Tibial nerve (tissue), 3 donors: ENCODE measurements around the gene PLEKHG5.
A peak's percentile ranks its signal among the peaks of the same experiment; 100 is the strongest.

Experiments
- POLR2A ChIP-seq, 2 donors: fragments of 450-650 bp; IDR thresholded peaks; one replicate each; pipeline ENCODE4 v1.6.1; 2017; ENCODE audit warnings: antibody characterized with exemption in 2 of 2, mild to moderate bottlenecking in 2 of 2, moderate library complexity in 2 of 2
- TF ChIP-seq, protein P1 (sequence below), 5 experiments: fragments of 200-600 bp in 3 of 5; fragments of 450-650 bp in 2 of 5; sonication (generic) in 3 of 5; IDR thresholded peaks; one replicate each; pipeline ENCODE4 v1.5.1; 2016 to 2019; ENCODE audit warnings: antibody characterized with exemption in 5 of 5, mild to moderate bottlenecking in 3 of 5, moderate library complexity in 2 of 5

DNA sequence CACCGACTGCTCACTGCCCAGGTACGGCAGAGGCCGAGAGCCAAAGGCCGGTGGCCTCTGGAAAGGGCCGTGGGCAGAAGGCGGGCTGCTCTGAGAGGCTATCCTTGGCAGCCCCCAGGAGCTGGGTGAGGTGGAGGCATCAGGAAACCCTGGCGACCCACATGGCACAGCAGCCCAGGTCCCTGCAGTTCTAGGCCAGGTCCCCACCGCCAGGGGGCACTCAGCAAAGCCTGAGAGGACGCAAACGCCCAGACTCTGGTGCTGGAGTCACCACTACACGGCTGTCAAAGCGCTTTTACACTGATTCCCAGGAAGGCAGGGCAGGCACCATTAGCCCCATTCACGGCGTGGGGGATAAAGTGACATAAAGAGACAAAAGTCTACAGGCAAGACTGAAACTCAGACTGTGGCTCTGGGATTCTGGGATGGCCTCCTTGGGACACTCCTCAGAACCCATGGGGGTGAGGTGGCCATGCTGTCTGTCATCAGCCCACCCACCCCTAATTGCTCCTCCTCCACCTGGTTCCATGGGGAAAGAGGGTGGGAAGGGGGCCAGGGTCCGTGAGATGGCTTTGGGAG lies 4.9 kb downstream of the PLEKHG5 start:
- TF ChIP-seq, protein P1, sequence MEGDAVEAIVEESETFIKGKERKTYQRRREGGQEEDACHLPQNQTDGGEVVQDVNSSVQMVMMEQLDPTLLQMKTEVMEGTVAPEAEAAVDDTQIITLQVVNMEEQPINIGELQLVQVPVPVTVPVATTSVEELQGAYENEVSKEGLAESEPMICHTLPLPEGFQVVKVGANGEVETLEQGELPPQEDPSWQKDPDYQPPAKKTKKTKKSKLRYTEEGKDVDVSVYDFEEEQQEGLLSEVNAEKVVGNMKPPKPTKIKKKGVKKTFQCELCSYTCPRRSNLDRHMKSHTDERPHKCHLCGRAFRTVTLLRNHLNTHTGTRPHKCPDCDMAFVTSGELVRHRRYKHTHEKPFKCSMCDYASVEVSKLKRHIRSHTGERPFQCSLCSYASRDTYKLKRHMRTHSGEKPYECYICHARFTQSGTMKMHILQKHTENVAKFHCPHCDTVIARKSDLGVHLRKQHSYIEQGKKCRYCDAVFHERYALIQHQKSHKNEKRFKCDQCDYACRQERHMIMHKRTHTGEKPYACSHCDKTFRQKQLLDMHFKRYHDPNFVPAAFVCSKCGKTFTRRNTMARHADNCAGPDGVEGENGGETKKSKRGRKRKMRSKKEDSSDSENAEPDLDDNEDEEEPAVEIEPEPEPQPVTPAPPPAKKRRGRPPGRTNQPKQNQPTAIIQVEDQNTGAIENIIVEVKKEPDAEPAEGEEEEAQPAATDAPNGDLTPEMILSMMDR (IDR thresholded peaks at IDR 0.05): peak; percentile 79 to 89 (median 86)
- no peak for TF ChIP-seq POLR2A (IDR thresholded peaks at IDR 0.05)
